NCI-H748 treated with DMSO at 0.1 percent for 48 hours (cell line): Measurements from ENCODE around the gene SEZ6.

Experiments
- DNase-seq: peaks from one replicate; lab custom pipeline; 2025; lab: John Stamatoyannopoulos, UW

SEZ6 gene

GRCh38 chr17:28974451-28974850 is 31.4 kb downstream of the SEZ6 start:
- DNase-seq = no peak

GRCh38 chr17:28973425-28973824 is 32.4 kb downstream of the SEZ6 start:
- no peak for DNase-seq

- no peak for DNase-seq
Observed at GRCh38 chr17:28972437-28972836, 33.4 kb downstream of the SEZ6 start.

GRCh38 chr17:28970879-28971278 is 35.0 kb downstream of the SEZ6 start:
- no peak for DNase-seq

- no peak for DNase-seq
Observed at GRCh38 chr17:28969706-28970393, 36.0 kb downstream of the SEZ6 start.

GRCh38 chr17:28968914-28969295 is 36.9 kb downstream of the SEZ6 start:
- no peak for DNase-seq

- no peak for DNase-seq
Observed at GRCh38 chr17:28968231-28968913, 37.5 kb downstream of the SEZ6 start.

- no peak for DNase-seq
Observed at GRCh38 chr17:28967221-28968135, 38.4 kb downstream of the SEZ6 start.

- DNase-seq = no peak
Observed at GRCh38 chr17:28963841-28964240, 42.0 kb downstream of the SEZ6 start.

GRCh38 chr17:28963055-28963611 is 42.7 kb downstream of the SEZ6 start:
- DNase-seq = no peak

GRCh38 chr17:28961391-28961790 is 44.4 kb downstream of the SEZ6 start:
- no peak for DNase-seq

- no peak for DNase-seq
Observed at GRCh38 chr17:28960256-28961061, 45.4 kb downstream of the SEZ6 start.

GRCh38 chr17:28959471-28959871 is 46.4 kb downstream of the SEZ6 start:
- DNase-seq = no peak

- no peak for DNase-seq
Observed at GRCh38 chr17:28958820-28959455, 46.9 kb downstream of the SEZ6 start.

GRCh38 chr17:28957992-28958355 is 47.9 kb downstream of the SEZ6 start:
- DNase-seq = no peak

GRCh38 chr17:28957277-28957991 is 48.4 kb downstream of the SEZ6 start:
- DNase-seq = no peak

- no peak for DNase-seq
Observed at GRCh38 chr17:28956861-28957260, 49.0 kb downstream of the SEZ6 start.

GRCh38 chr17:28956112-28956511 is 49.7 kb downstream of the SEZ6 start:
- DNase-seq = no peak

GRCh38 chr17:28955408-28955807 is 50.4 kb downstream of the SEZ6 start:
- no peak for DNase-seq

- DNase-seq = no peak
Observed at GRCh38 chr17:28954886-28955285, 50.9 kb downstream of the SEZ6 start.
